Parathyroid adenoma (tissue), 2 donors: ENCODE measurements around the gene PIAS1.
"Not testable (repeated sequence)": the region's sequence is repeated elsewhere in the genome, so short reads cannot be mapped to it uniquely, and the experiment has no call there.

ENCODE experiments used
- H2AFZ ChIP-seq: fragments of 300-600 bp; sonication (generic); one replicate; pipeline ENCODE4 v1.7.0; 2017; ENCODE audit warnings: antibody characterized with exemption, mild to moderate bottlenecking
- H3K27ac ChIP-seq: fragments of 300-600 bp; sonication (generic); one replicate; pipeline ENCODE4 v1.7.0; 2017
- H3K27me3 ChIP-seq: fragments of 300-600 bp; sonication (generic); one replicate; pipeline ENCODE4 v1.7.0; 2017; ENCODE audit warnings: low read length; ENCODE audit not compliant: control insufficient read depth, insufficient read depth
- H3K36me3 ChIP-seq: fragments of 300-600 bp; sonication (generic); one replicate; pipeline ENCODE4 v1.7.0; 2017; ENCODE audit warnings: low read length; ENCODE audit not compliant: control insufficient read depth, insufficient read depth
- H3K4me1 ChIP-seq: fragments of 300-600 bp; sonication (generic); one replicate; pipeline ENCODE4 v1.7.0; 2017; ENCODE audit warnings: control low read depth
- H3K4me2 ChIP-seq: fragments of 300-600 bp; sonication (generic); one replicate; pipeline ENCODE4 v1.7.0; 2017; ENCODE audit warnings: low read length
- H3K4me3 ChIP-seq: fragments of 300-600 bp; sonication (generic); one replicate; pipeline ENCODE4 v1.7.0; 2017; ENCODE audit warnings: low read depth, low read length
- H3K79me2 ChIP-seq: fragments of 300-600 bp; sonication (generic); one replicate; pipeline ENCODE4 v1.7.0; 2017; ENCODE audit warnings: control low read depth
- H3K9ac ChIP-seq: fragments of 300-600 bp; sonication (generic); one replicate; pipeline ENCODE4 v1.7.0; 2017; ENCODE audit warnings: mild to moderate bottlenecking
- H3K9me3 ChIP-seq: fragments of 300-600 bp; sonication (generic); one replicate; pipeline ENCODE4 v1.7.0; 2017; ENCODE audit warnings: low read length; ENCODE audit not compliant: control insufficient read depth
- TF ChIP-seq, protein P1 (sequence below): fragments of 300-600 bp; sonication (generic); IDR thresholded peaks from one replicate; pipeline ENCODE4 v1.7.0; 2017; ENCODE audit warnings: antibody characterized with exemption, mild to moderate bottlenecking
- donor health status: primary hyperparathyroidism.

The PIAS1 gene

DNA sequence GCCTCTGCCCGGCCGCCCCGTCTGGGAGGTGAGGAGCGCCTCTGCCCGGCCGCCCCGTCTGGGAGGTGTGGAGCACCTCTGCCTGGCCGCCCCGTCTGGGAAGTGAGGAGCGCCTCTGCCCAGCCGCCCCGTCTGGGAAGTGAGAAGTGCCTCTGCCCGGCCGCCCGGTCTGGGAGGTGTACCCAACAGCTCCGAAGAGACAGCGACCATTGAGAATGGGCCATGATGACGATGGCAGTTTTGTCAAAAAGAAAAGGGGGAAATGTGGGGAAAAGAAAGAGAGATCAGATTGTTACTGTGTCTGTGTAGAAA is 168.3 kb downstream of the PIAS1 start:
- not testable (repeated sequence) for H3K4me2 ChIP-seq, H2AFZ ChIP-seq, H3K27ac ChIP-seq, H3K4me3 ChIP-seq, H3K9me3 ChIP-seq, H3K9ac ChIP-seq, H3K36me3 ChIP-seq, H3K79me2 ChIP-seq, H3K27me3 ChIP-seq, H3K4me1 ChIP-seq

DNA sequence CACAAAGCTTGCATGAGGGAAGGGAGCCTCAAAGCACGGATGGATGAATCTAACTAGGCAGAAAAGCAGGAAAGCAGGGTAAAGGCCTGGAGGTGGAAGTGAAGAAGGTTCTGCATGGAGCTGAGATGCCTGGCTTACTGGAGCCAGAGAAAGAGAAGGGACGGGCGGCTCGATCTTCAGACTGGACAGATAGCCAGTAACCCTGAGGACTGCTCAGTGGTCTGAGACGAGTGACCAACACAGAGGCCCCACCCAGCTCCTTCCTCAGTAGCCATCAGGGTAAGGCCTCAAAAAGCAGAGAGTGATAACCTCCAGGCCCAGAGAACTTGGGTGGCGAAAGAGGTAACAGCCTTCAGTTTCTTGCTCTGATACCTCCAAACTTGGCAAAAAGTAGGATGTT is 169.1 kb downstream of the PIAS1 start:
- Histone ChIP-seq H3K9me3 (no peaks in the 10 kb centered on the region), H3K4me2 (no peak overlapping the region), H3K79me2 (no peaks in the 10 kb centered on the region), H3K4me1 (no peaks in the 10 kb centered on the region), H2AFZ (no peak overlapping the region), H3K9ac (no peak overlapping the region), H3K27ac (no peak overlapping the region), H3K27me3 (no peaks in the 10 kb centered on the region), H3K36me3 (no peaks in the 10 kb centered on the region), H3K4me3 (no peak overlapping the region)
- TF ChIP-seq, protein P1, sequence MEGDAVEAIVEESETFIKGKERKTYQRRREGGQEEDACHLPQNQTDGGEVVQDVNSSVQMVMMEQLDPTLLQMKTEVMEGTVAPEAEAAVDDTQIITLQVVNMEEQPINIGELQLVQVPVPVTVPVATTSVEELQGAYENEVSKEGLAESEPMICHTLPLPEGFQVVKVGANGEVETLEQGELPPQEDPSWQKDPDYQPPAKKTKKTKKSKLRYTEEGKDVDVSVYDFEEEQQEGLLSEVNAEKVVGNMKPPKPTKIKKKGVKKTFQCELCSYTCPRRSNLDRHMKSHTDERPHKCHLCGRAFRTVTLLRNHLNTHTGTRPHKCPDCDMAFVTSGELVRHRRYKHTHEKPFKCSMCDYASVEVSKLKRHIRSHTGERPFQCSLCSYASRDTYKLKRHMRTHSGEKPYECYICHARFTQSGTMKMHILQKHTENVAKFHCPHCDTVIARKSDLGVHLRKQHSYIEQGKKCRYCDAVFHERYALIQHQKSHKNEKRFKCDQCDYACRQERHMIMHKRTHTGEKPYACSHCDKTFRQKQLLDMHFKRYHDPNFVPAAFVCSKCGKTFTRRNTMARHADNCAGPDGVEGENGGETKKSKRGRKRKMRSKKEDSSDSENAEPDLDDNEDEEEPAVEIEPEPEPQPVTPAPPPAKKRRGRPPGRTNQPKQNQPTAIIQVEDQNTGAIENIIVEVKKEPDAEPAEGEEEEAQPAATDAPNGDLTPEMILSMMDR, result no peak

DNA sequence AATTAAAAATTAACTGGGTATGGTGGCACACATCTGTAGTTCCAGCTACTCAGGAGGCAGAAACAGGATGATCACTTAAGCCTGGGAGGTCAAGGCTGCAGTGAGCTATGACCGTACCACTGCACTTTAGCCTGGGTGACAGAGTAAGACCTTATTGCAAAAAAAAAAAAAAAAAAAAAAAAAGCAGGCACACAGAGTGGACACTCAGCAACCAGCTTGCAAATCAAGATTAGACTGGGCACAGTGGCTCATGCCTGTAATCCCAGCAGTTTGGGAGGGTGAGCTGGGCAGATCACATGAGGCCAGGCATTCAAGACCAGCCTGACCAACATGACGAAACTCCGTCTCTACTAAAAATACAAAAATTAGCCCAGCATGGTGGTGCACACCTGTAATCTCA is 170.0 kb downstream of the PIAS1 start:
- Histone ChIP-seq H3K27ac (no peak overlapping the region), H3K9ac (no peak overlapping the region), H3K9me3 (no peaks in the 10 kb centered on the region), H3K4me1 (peaks cover 5% of the 10 kb centered on the region), H3K27me3 (no peaks in the 10 kb centered on the region), H3K36me3 (no peaks in the 10 kb centered on the region), H3K79me2 (no peaks in the 10 kb centered on the region), H3K4me3 (no peak overlapping the region), H2AFZ (no peak overlapping the region), H3K4me2 (no peak overlapping the region)
- TF ChIP-seq, protein P1, result no peak

DNA sequence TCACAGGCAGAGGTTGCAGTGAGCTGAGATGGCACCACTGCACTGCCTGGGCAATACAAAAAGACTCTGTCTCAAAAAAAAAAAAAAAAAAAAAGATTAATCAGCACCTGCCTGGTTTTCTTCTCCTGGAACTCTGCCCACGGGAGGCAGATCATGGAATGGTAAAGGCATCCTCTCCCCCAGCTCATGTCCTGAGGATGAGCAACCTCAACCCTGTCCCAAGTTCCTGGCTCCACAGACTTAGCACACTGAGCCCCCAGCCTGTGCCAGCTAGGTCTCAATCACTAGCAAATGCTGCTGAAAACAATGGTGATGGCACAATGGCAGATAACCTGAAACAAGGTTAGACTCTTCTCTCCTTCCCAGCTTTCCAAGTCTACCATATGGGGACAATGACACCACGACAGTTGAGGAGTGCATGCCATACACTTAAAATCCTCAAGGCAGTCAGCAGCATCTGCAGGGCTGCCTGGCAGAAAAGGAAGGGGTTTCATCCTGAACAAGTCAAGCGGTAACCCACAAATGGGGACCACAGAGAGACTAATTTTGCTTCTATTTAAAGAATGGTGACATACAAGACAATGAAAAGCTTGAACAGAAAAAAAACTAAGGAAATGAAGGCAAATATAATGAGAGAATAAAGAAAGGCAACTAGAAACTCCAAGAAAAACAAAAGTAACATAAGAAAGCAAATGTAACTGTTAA is 170.6 kb downstream of the PIAS1 start:
- H3K27ac ChIP-seq, result no peak overlapping the region
- H3K4me1 ChIP-seq, result peaks cover 5% of the 10 kb centered on the region
- no peak overlapping the region for H3K4me3 ChIP-seq
- TF ChIP-seq, protein P1, result no peak
- no peak overlapping the region for H2AFZ ChIP-seq
- no peak overlapping the region for H3K9ac ChIP-seq
- H3K27me3 ChIP-seq, result no peaks in the 10 kb centered on the region
- no peak overlapping the region for H3K4me2 ChIP-seq
- H3K36me3 ChIP-seq, result no peaks in the 10 kb centered on the region
- H3K79me2 ChIP-seq, result no peaks in the 10 kb centered on the region
- no peaks in the 10 kb centered on the region for H3K9me3 ChIP-seq

DNA sequence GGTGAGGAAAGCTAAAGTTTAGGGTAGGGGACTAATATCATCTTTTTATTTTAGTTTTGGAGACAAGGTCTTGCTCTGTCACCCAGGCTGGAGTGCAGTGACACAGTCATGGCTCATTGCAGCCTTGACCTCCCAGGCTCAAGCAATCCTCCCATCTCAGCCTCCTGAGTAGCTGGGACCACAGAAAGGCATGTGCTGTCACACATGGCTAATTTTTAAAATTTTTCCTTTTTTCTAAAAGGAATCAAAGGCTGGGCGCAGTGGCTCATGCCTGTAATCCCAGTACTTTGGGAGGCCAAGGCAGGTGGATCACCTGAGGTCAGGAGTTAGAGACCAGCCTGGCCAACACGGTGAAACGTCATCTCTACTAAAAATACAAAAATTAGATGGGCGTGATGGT is 171.3 kb downstream of the PIAS1 start:
- not testable (repeated sequence) for H3K9me3 ChIP-seq, H3K27me3 ChIP-seq, H3K36me3 ChIP-seq, H3K9ac ChIP-seq, H3K4me3 ChIP-seq, H2AFZ ChIP-seq, H3K27ac ChIP-seq, H3K4me2 ChIP-seq, H3K79me2 ChIP-seq, H3K4me1 ChIP-seq

DNA sequence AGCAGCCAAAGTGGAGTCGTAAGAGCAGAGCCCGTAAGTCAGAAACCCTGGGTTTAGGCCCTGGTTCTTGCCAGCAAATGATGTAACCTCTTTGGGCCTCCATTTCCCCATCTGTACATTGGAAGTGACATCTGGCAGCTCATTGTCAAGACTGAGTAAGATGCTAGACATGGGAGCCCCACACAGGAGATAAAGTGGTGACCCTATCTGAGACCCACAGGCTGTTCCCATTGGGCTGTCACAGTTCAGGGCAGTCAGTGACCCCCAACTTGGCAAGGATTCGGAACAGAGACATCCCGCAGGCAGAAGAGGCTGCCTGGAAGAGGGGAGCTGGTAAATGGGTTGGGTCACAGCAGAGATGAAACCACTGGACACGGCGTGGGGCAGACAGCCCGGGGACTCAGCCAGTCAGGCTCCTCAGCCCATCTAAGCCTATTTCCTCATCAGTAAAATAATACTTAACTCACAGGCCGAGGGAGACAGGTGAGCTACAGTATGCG is 173.6 kb downstream of the PIAS1 start:
- H3K4me2 ChIP-seq, result no peak overlapping the region
- H3K79me2 ChIP-seq, result no peaks in the 10 kb centered on the region
- TF ChIP-seq, protein P1, result no peak
- no peaks in the 10 kb centered on the region for H3K36me3 ChIP-seq
- H3K27me3 ChIP-seq, result no peaks in the 10 kb centered on the region
- no peak overlapping the region for H3K27ac ChIP-seq
- no peaks in the 10 kb centered on the region for H3K9me3 ChIP-seq
- H3K4me1 ChIP-seq, result peaks cover 5% of the 10 kb centered on the region
- no peak overlapping the region for H2AFZ ChIP-seq
- H3K4me3 ChIP-seq, result no peak overlapping the region
- no peak overlapping the region for H3K9ac ChIP-seq
